GM12878 (cell line): ENCODE measurements around the gene CACNA1D. TPM values are rescaled to one million over a fixed set of nuclear protein-coding genes. Genes with fewer than 3 reads are reported as not detected.

Experiments used
- ATAC-seq: fragments of 200-7000 bp; cut with Tn5 transposase; 3 replicates; pipeline ENCODE4 v1.9.1; 2020; ENCODE audit warnings: mild to moderate bottlenecking, moderate library complexity
- BruUV-seq: library from RNA; stranded (reverse); fragments of 400-500 nt; replicated peaks from 2 replicates; lab custom pipeline; 2021; lab: Mats Ljungman, UMichigan
- CTCF ChIA-PET: fragments of 300-600 bp; sonication (Branson Sonifier 250); formaldehyde crosslinking; extraction: SDS; loops from one replicate; lab custom pipeline; 2021; ENCODE audit warnings: inconsistent platforms; lab: Yijun Ruan, JAX
- POLR2A ChIA-PET: fragments of 350-600 bp; formaldehyde crosslinking; extraction: SDS; loops from one replicate; lab custom pipeline; 2021; ENCODE audit warnings: inconsistent platforms; lab: Charles Lee
- RAD21 ChIA-PET: fragments of 300-600 bp; sonication (Branson Sonifier 250); formaldehyde crosslinking; loops from one replicate; lab custom pipeline; 2023; ENCODE audit warnings: antibody characterized with exemption; ENCODE audit not compliant: unreplicated experiment; lab: Charles Lee
- SMC1A ChIA-PET: fragments of 300-600 bp; sonication (Branson Sonifier 250); formaldehyde crosslinking; loops from one replicate; lab custom pipeline; 2023; ENCODE audit not compliant: unreplicated experiment, uncharacterized antibody; lab: Charles Lee
- DNase-seq: peaks from one replicate; pipeline ENCODE4 v3.0.0-alpha.2; 2011; ENCODE audit warnings: low read depth, low spot score
- FAIRE-seq: peaks from 3 replicates; lab custom pipeline; 2011; peaks lifted over from hg19 to GRCh38; lab: Jason Lieb, UNC
- H2AFZ ChIP-seq: 2 replicates; pipeline ENCODE4 v1.6.0; 2011; ENCODE audit warnings: low read depth, low read length, control low read depth; ENCODE audit not compliant: control insufficient read depth
- H3K27ac ChIP-seq: 2 replicates; pipeline ENCODE4 v1.5.1; 2011; ENCODE audit warnings: control low read depth; ENCODE audit not compliant: control insufficient read depth, insufficient read depth
- H3K27me3 ChIP-seq, 2 experiments: replicated peaks in 1 of 2; 2 replicates each; pipeline versions ENCODE4 v1.6.0 to v1.6.1; 2011; ENCODE audit warnings: low read length in 1 of 2; ENCODE audit not compliant: control insufficient read depth in 2 of 2, insufficient read depth in 2 of 2
- H3K36me3 ChIP-seq, 2 experiments: 2 replicates each; pipeline ENCODE4 v1.5.1; 2011; ENCODE audit warnings: low read length in 1 of 2; ENCODE audit not compliant: control insufficient read depth in 2 of 2, insufficient read depth in 2 of 2
- H3K4me1 ChIP-seq: 2 replicates; pipeline ENCODE4 v1.6.1; 2011; ENCODE audit warnings: mild to moderate bottlenecking, low read length, moderate library complexity, mixed read lengths; ENCODE audit not compliant: control insufficient read depth, insufficient read depth
- H3K4me2 ChIP-seq: 2 replicates; pipeline ENCODE4 v1.6.0; 2011; ENCODE audit warnings: control low read depth; ENCODE audit not compliant: control insufficient read depth, insufficient read depth
- H3K4me3 ChIP-seq: fragments of 200-600 bp; sonication (generic); 2 replicates; pipeline ENCODE4 v1.5.1; 2016
- H3K79me2 ChIP-seq: 2 replicates; pipeline ENCODE4 v1.6.0; 2011; ENCODE audit warnings: low read length; ENCODE audit not compliant: control insufficient read depth, insufficient read depth
- H3K9ac ChIP-seq: 2 replicates; pipeline ENCODE4 v1.8.0; 2011; ENCODE audit warnings: low read length, control low read depth, mixed read lengths; ENCODE audit not compliant: control insufficient read depth, insufficient read depth
- H3K9me3 ChIP-seq: replicated peaks from 3 replicates; pipeline ENCODE4 v1.5.1; 2011; ENCODE audit warnings: mild to moderate bottlenecking, low read length; ENCODE audit not compliant: control insufficient read depth, insufficient read depth
- H4K20me1 ChIP-seq: 2 replicates; pipeline ENCODE4 v1.6.0; 2011; ENCODE audit not compliant: control insufficient read depth, insufficient read depth
- ATF3 ChIP-seq: IDR thresholded peaks from 2 replicates; pipeline ENCODE4 v1.6.1; 2011; ENCODE audit warnings: low read depth, mild to moderate bottlenecking, low read length, moderate library complexity, borderline replicate concordance; ENCODE audit errors: extremely low read depth
- ATF7 ChIP-seq: fragments of 450-650 bp; IDR thresholded peaks from 2 replicates; pipeline ENCODE4 v1.6.1; 2016; ENCODE audit warnings: low read depth, mild to moderate bottlenecking
- BCL11A ChIP-seq: IDR thresholded peaks from 2 replicates; pipeline ENCODE4 v1.6.1; 2011; ENCODE audit warnings: low read depth, low read length
- BHLHE40 ChIP-seq, 2 experiments: fragments of 450-650 bp in 1 of 2; IDR thresholded peaks; 2 replicates each; pipeline ENCODE4 v1.6.1; 2011 to 2017; ENCODE audit warnings: low read depth in 2 of 2, borderline replicate concordance in 1 of 2, improper control_type of control experiment in 1 of 2, low read length in 1 of 2, mild to moderate bottlenecking in 1 of 2
- CBX3 ChIP-seq: fragments of 200-600 bp; sonication (generic); IDR thresholded peaks from 2 replicates; pipeline ENCODE4 v1.6.1; 2016; ENCODE audit warnings: low read depth, borderline replicate concordance
- CEBPB ChIP-seq, 2 experiments: fragments of 150-350 bp in 1 of 2; IDR thresholded peaks; 2 replicates each; pipeline ENCODE4 v1.6.1; 2012 to 2014; ENCODE audit warnings: low read depth in 2 of 2, low read length in 2 of 2, borderline replicate concordance in 1 of 2, inconsistent platforms in 1 of 2
- CEBPZ ChIP-seq: fragments of 150-350 bp; IDR thresholded peaks from 2 replicates; pipeline ENCODE4 v1.6.1; 2016; ENCODE audit warnings: low read depth, low read length
- IRF5 ChIP-seq: fragments of 450-650 bp; IDR thresholded peaks from 2 replicates; pipeline ENCODE4 v1.6.1; 2017; ENCODE audit warnings: borderline replicate concordance
- MTA2 ChIP-seq: fragments of 450-650 bp; IDR thresholded peaks from 2 replicates; pipeline ENCODE4 v1.6.1; 2016; ENCODE audit warnings: low read depth, mild to moderate bottlenecking, moderate library complexity
- RBBP5 ChIP-seq: fragments of 200-600 bp; sonication (generic); conservative IDR thresholded peaks from 2 replicates; pipeline ENCODE4 v1.6.1; 2016
- RUNX3 ChIP-seq: IDR thresholded peaks from 2 replicates; pipeline ENCODE4 v1.6.1; 2012; ENCODE audit warnings: low read length, inconsistent platforms
- TBL1XR1 ChIP-seq: IDR thresholded peaks from 2 replicates; pipeline ENCODE4 v1.6.1; 2012; ENCODE audit warnings: low read depth, low read length, improper control_type of control experiment
- TCF3 ChIP-seq: IDR thresholded peaks from 2 replicates; pipeline ENCODE4 v1.6.1; 2012; ENCODE audit warnings: low read depth, mild to moderate bottlenecking, low read length, borderline replicate concordance; ENCODE audit not compliant: insufficient read depth
- ZNF274 ChIP-seq: IDR thresholded peaks from one replicate; pipeline ENCODE4 v1.8.0; 2011; ENCODE audit not compliant: insufficient read length, insufficient read depth
- WGBS: methylation state at CpG from one replicate; pipeline ENCODE4 v1.1.6; 2016; ENCODE audit warnings: low lambda C conversion rate; ENCODE audit not compliant: insufficient replicate concordance, insufficient coverage; ENCODE audit errors: missing lambda C conversion rate; 5-methylcytosine and 5-hydroxymethylcytosine counted together
- in situ Hi-C: fragments of 300-500 bp; cut with MboI; formaldehyde crosslinking; loops from 9 replicates; pipeline ENCODE4 v1.14.3; 2018; ENCODE audit warnings: mixed read lengths
- intact Hi-C: fragments of 100-400 bp; cut with micrococcal nuclease; formaldehyde crosslinking; loops from one replicate; pipeline ENCODE4 v1.14.2; 2022; ENCODE audit not compliant: unreplicated experiment
- polyA plus RNA-seq, 11 experiments: library from polyadenylated mRNA; depleted of rRNA in 4 of 11; unstranded in 6 of 11; stranded (reverse) in 5 of 11; fragments of >200 nt; fragmentation: Nextera tagmentation in 4 of 11; fragmentation: Illumina TruSeq in 1 of 11; extraction: Ambion mirVana in 4 of 11; extraction: Trizol in 1 of 11; gene quantifications; 1 replicate in 1 of 11; 2 replicates in 10 of 11; pipeline versions ENCODE4 v1.2.1 to v1.2.3, GENCODE V29; 2011 to 2016; ENCODE audit warnings: inconsistent platforms in 2 of 11, missing spikeins in 2 of 11, low read depth in 1 of 11
- total RNA-seq, 4 experiments: library from RNA; depleted of rRNA in 3 of 4; stranded (reverse); fragments of >200 nt in 3 of 4; fragmentation: Illumina TruSeq in 1 of 4; extraction: Trizol in 1 of 4; gene quantifications; 2 replicates each; pipeline versions ENCODE4 v1.2.1 to v1.2.3, GENCODE V29; 2013 to 2021

CACNA1D gene
- total and polyA plus RNA-seq, 10 of the 15 experiments (the other 5 are each of a cell fraction or from before 2014, with no cell fraction given), result 0.21 to 24.4 (median 1.6) TPM

- 0% methylated on average over 4 of the region's 4 CpGs for WGBS
- intact Hi-C loops, result no loop called here
- TF ChIP-seq CEBPZ (no peak), BHLHE40 (IDR thresholded peaks at IDR 0.05; ENCODE audit: borderline replicate concordance in 1 of 2, low read depth in 2 of 2, low read length in 1 of 2) (no peak), TBL1XR1 (no peak), TCF3 (no peak), CEBPB (IDR thresholded peaks at IDR 0.05; ENCODE audit: borderline replicate concordance in 1 of 2, low read depth in 2 of 2, low read length in 2 of 2) (no peak), BCL11A (no peak), MTA2 (no peak), ZNF274 (no peak), IRF5 (no peak), RBBP5 (no peak), ATF3 (no peak), ATF7 (no peak), CBX3 (no peak), RUNX3 (no peak)
- ChIA-PET RAD21 (no interaction called here), POLR2A (no interaction called here), SMC1A (no interaction called here), CTCF (no interaction called here)
- in situ Hi-C loops, result no loop called here
- Histone ChIP-seq H3K79me2 (no peaks in the 10 kb centered on the region), H2AFZ (no peak overlapping the region), H3K9me3 (no peaks in the 10 kb centered on the region), H3K9ac (no peak overlapping the region), H3K27me3 (peaks cover 0 to 2% of the 10 kb centered on the region in 2 experiments; a peak in 1 of 4 replicates), H4K20me1 (no peaks in the 10 kb centered on the region), H3K4me1 (no peaks in the 10 kb centered on the region), H3K4me2 (no peak overlapping the region), H3K4me3 (no peak overlapping the region), H3K36me3 (no peaks in the 10 kb centered on the region), H3K27ac (no peak overlapping the region)
- FAIRE-seq (no peak), ATAC-seq (no peak), DNase-seq (no peak)
- no TSS peak for BruUV-seq
These were observed 11.8 kb downstream of the CACNA1D start for GRCh38 chr3:53506110-53506762.
